Activated T-helper 17 cell treated with anti-CD3 and anti-CD28 coated beads, Interleukin-2, amount 50 U/mL, for 72 hours (primary cell): ENCODE data around the gene INAVA. TPM values are rescaled to one million over a fixed set of nuclear protein-coding genes. Genes with fewer than 3 reads are reported as not detected.
"Not testable (repeated sequence)": the region's sequence is repeated elsewhere in the genome, so short reads cannot be mapped to it uniquely, and the experiment has no call there.

Source experiments
- ATAC-seq: fragments of 150-1000 bp; cut with Tn5 transposase; replicated peaks from 2 replicates; pipeline ENCODE4 v1.10.0; 2021; ENCODE audit warnings: mild to moderate bottlenecking, moderate library complexity
- H3K27ac Mint-ChIP-seq: one replicate; pipeline ENCODE4 v1.8.0; 2022; ENCODE audit warnings: mixed read lengths
- H3K27me3 Mint-ChIP-seq: one replicate; pipeline ENCODE4 v1.8.0; 2022; ENCODE audit warnings: mixed read lengths
- H3K36me3 Mint-ChIP-seq: one replicate; pipeline ENCODE4 v1.8.0; 2022; ENCODE audit warnings: low read depth, mild to moderate bottlenecking, mixed read lengths
- H3K4me1 Mint-ChIP-seq: one replicate; pipeline ENCODE4 v1.8.0; 2022; ENCODE audit warnings: mixed read lengths
- H3K4me3 Mint-ChIP-seq: one replicate; pipeline ENCODE4 v1.8.0; 2022; ENCODE audit warnings: mild to moderate bottlenecking, mixed read lengths
- H3K9me3 Mint-ChIP-seq: one replicate; pipeline ENCODE4 v1.8.0; 2022; ENCODE audit warnings: mixed read lengths
- total RNA-seq, 2 donors: library from RNA; stranded (reverse); gene quantifications; one replicate each; pipeline ENCODE4 v1.2.3, GENCODE V29; 2022

INAVA gene
- total RNA-seq, 2 donors from 2014 or later: 0.13 to 0.19 TPM

DNA sequence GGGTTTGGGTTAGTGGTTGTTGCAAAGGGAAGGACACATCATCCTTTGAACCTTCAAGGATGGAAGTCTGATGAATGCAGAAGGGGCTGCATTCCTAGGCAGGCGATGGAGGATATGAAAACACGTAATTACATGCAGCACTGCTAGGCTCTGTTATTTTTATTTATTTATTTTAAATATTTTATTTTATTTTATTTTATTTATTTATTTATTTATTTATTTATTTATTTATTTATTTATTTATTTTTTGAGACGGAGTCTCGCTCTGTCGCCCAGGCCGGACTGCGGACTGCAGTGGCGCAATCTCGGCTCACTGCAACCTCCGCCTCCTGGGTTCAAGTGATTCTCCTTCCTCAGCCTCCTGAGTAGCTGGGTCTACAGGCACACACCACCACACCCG lies 69.2 kb downstream of the INAVA start:
- H3K4me1 Mint-ChIP-seq, H3K27me3 Mint-ChIP-seq, H3K4me3 Mint-ChIP-seq, H3K27ac Mint-ChIP-seq, H3K9me3 Mint-ChIP-seq, ATAC-seq, H3K36me3 Mint-ChIP-seq: not testable (repeated sequence)

Other genes starting within 250 kb of the INAVA start
- gene DDX59, start 225.0 kb upstream of the INAVA start, total RNA-seq: 10 to 100 TPM; 23.6 to 31.9 TPM
- 1 to 10 TPM; 3.4 to 5.3 TPM for gene CAMSAP2, start 156.0 kb upstream of the INAVA start, total RNA-seq
- gene GPR25, start 21.9 kb upstream of the INAVA start, total RNA-seq: 1 to 10 TPM in 1 of 2 donors, not detected in 1; 1.8 TPM
- gene KIF21B, start 128.8 kb downstream of the INAVA start, total RNA-seq: 100 to 1,000 TPM in 1 of 2 donors, 10 to 100 TPM in 1; 64.2 to 102 TPM
- gene CACNA1S, start 217.5 kb downstream of the INAVA start, total RNA-seq: not detected
- gene ASCL5, start 232.3 kb downstream of the INAVA start, total RNA-seq: under 1 TPM in 1 of 2 donors, not detected in 1; 0.19 TPM